GM12878 (cell line): ENCODE measurements around the gene RAPSN. TPM values are rescaled to one million over a fixed set of nuclear protein-coding genes. Genes with fewer than 3 reads are reported as not detected.

Source experiments
- ATAC-seq: fragments of 200-7000 bp; cut with Tn5 transposase; 3 replicates; pipeline ENCODE4 v1.9.1; 2020; ENCODE audit warnings: mild to moderate bottlenecking, moderate library complexity
- BruUV-seq: library from RNA; stranded (reverse); fragments of 400-500 nt; replicated peaks from 2 replicates; lab custom pipeline; 2021; lab: Mats Ljungman, UMichigan
- CTCF ChIA-PET: fragments of 300-600 bp; sonication (Branson Sonifier 250); formaldehyde crosslinking; extraction: SDS; loops from one replicate; lab custom pipeline; 2021; ENCODE audit warnings: inconsistent platforms; lab: Yijun Ruan, JAX
- POLR2A ChIA-PET: fragments of 350-600 bp; formaldehyde crosslinking; extraction: SDS; loops from one replicate; lab custom pipeline; 2021; ENCODE audit warnings: inconsistent platforms; lab: Charles Lee
- RAD21 ChIA-PET: fragments of 300-600 bp; sonication (Branson Sonifier 250); formaldehyde crosslinking; loops from one replicate; lab custom pipeline; 2023; ENCODE audit warnings: antibody characterized with exemption; ENCODE audit not compliant: unreplicated experiment; lab: Charles Lee
- SMC1A ChIA-PET: fragments of 300-600 bp; sonication (Branson Sonifier 250); formaldehyde crosslinking; loops from one replicate; lab custom pipeline; 2023; ENCODE audit not compliant: unreplicated experiment, uncharacterized antibody; lab: Charles Lee
- DNase-seq: peaks from one replicate; pipeline ENCODE4 v3.0.0-alpha.2; 2011; ENCODE audit warnings: low read depth, low spot score
- FAIRE-seq: peaks from 3 replicates; lab custom pipeline; 2011; peaks lifted over from hg19 to GRCh38; lab: Jason Lieb, UNC
- H2AFZ ChIP-seq: 2 replicates; pipeline ENCODE4 v1.6.0; 2011; ENCODE audit warnings: low read depth, low read length, control low read depth; ENCODE audit not compliant: control insufficient read depth
- H3K27ac ChIP-seq: 2 replicates; pipeline ENCODE4 v1.5.1; 2011; ENCODE audit warnings: control low read depth; ENCODE audit not compliant: control insufficient read depth, insufficient read depth
- H3K27me3 ChIP-seq, 2 experiments: replicated peaks in 1 of 2; 2 replicates each; pipeline versions ENCODE4 v1.6.0 to v1.6.1; 2011; ENCODE audit warnings: low read length in 1 of 2; ENCODE audit not compliant: control insufficient read depth in 2 of 2, insufficient read depth in 2 of 2
- H3K36me3 ChIP-seq, 2 experiments: 2 replicates each; pipeline ENCODE4 v1.5.1; 2011; ENCODE audit warnings: low read length in 1 of 2; ENCODE audit not compliant: control insufficient read depth in 2 of 2, insufficient read depth in 2 of 2
- H3K4me1 ChIP-seq: 2 replicates; pipeline ENCODE4 v1.6.1; 2011; ENCODE audit warnings: mild to moderate bottlenecking, low read length, moderate library complexity, mixed read lengths; ENCODE audit not compliant: control insufficient read depth, insufficient read depth
- H3K4me2 ChIP-seq: 2 replicates; pipeline ENCODE4 v1.6.0; 2011; ENCODE audit warnings: control low read depth; ENCODE audit not compliant: control insufficient read depth, insufficient read depth
- H3K4me3 ChIP-seq: fragments of 200-600 bp; sonication (generic); 2 replicates; pipeline ENCODE4 v1.5.1; 2016
- H3K79me2 ChIP-seq: 2 replicates; pipeline ENCODE4 v1.6.0; 2011; ENCODE audit warnings: low read length; ENCODE audit not compliant: control insufficient read depth, insufficient read depth
- H3K9ac ChIP-seq: 2 replicates; pipeline ENCODE4 v1.8.0; 2011; ENCODE audit warnings: low read length, control low read depth, mixed read lengths; ENCODE audit not compliant: control insufficient read depth, insufficient read depth
- H3K9me3 ChIP-seq: replicated peaks from 3 replicates; pipeline ENCODE4 v1.5.1; 2011; ENCODE audit warnings: mild to moderate bottlenecking, low read length; ENCODE audit not compliant: control insufficient read depth, insufficient read depth
- H4K20me1 ChIP-seq: 2 replicates; pipeline ENCODE4 v1.6.0; 2011; ENCODE audit not compliant: control insufficient read depth, insufficient read depth
- ATF7 ChIP-seq: fragments of 450-650 bp; IDR thresholded peaks from 2 replicates; pipeline ENCODE4 v1.6.1; 2016; ENCODE audit warnings: low read depth, mild to moderate bottlenecking
- BHLHE40 ChIP-seq, 2 experiments: fragments of 450-650 bp in 1 of 2; IDR thresholded peaks; 2 replicates each; pipeline ENCODE4 v1.6.1; 2011 to 2017; ENCODE audit warnings: low read depth in 2 of 2, borderline replicate concordance in 1 of 2, improper control_type of control experiment in 1 of 2, low read length in 1 of 2, mild to moderate bottlenecking in 1 of 2
- MYC ChIP-seq: IDR thresholded peaks from 2 replicates; pipeline ENCODE4 v1.6.1; 2011; ENCODE audit warnings: mild to moderate bottlenecking, low read length, moderate library complexity, inconsistent platforms; ENCODE audit not compliant: insufficient read depth, insufficient replicate concordance, insufficient read length, severe bottlenecking
- PAX5 ChIP-seq: IDR thresholded peaks from 2 replicates; pipeline ENCODE4 v1.6.1; 2011; ENCODE audit warnings: low read depth, low read length, borderline replicate concordance
- PRDM15 ChIP-seq: fragments of 450-650 bp; formaldehyde crosslinking; IDR thresholded peaks from 2 replicates; pipeline ENCODE4 v1.4.0; 2020; ENCODE audit warnings: mild to moderate bottlenecking, moderate library complexity
- YY1 ChIP-seq: IDR thresholded peaks from 2 replicates; pipeline ENCODE4 v1.6.1; 2011; ENCODE audit warnings: low read depth, mild to moderate bottlenecking, low read length
- ZZZ3 ChIP-seq: IDR thresholded peaks from 2 replicates; pipeline ENCODE4 v1.6.1; 2011; ENCODE audit warnings: low read depth; ENCODE audit not compliant: control insufficient read depth, insufficient read length
- WGBS: methylation state at CpG from one replicate; pipeline ENCODE4 v1.1.6; 2016; ENCODE audit warnings: low lambda C conversion rate; ENCODE audit not compliant: insufficient replicate concordance, insufficient coverage; ENCODE audit errors: missing lambda C conversion rate; 5-methylcytosine and 5-hydroxymethylcytosine counted together
- in situ Hi-C: fragments of 300-500 bp; cut with MboI; formaldehyde crosslinking; loops from 9 replicates; pipeline ENCODE4 v1.14.3; 2018; ENCODE audit warnings: mixed read lengths
- intact Hi-C: fragments of 100-400 bp; cut with micrococcal nuclease; formaldehyde crosslinking; loops from one replicate; pipeline ENCODE4 v1.14.2; 2022; ENCODE audit not compliant: unreplicated experiment
- polyA plus RNA-seq, 11 experiments: library from polyadenylated mRNA; depleted of rRNA in 4 of 11; unstranded in 6 of 11; stranded (reverse) in 5 of 11; fragments of >200 nt; fragmentation: Nextera tagmentation in 4 of 11; fragmentation: Illumina TruSeq in 1 of 11; extraction: Ambion mirVana in 4 of 11; extraction: Trizol in 1 of 11; gene quantifications; 1 replicate in 1 of 11; 2 replicates in 10 of 11; pipeline versions ENCODE4 v1.2.1 to v1.2.3, GENCODE V29; 2011 to 2016; ENCODE audit warnings: inconsistent platforms in 2 of 11, missing spikeins in 2 of 11, low read depth in 1 of 11
- total RNA-seq, 4 experiments: library from RNA; depleted of rRNA in 3 of 4; stranded (reverse); fragments of >200 nt in 3 of 4; fragmentation: Illumina TruSeq in 1 of 4; extraction: Trizol in 1 of 4; gene quantifications; 2 replicates each; pipeline versions ENCODE4 v1.2.1 to v1.2.3, GENCODE V29; 2013 to 2021

Gene RAPSN
- total and polyA plus RNA-seq, 10 of the 15 experiments (the other 5 are each of a cell fraction or from before 2014, with no cell fraction given): 0.08 to 0.23 (median 0.14) TPM; not detected in 6

GRCh38 chr11:47445840-47446239, 3.1 kb downstream of the RAPSN start:
- H3K4me3 ChIP-seq: no peak overlapping the region
- H3K4me1 ChIP-seq: no peaks in the 10 kb centered on the region
- H4K20me1 ChIP-seq: no peaks in the 10 kb centered on the region
- TF ChIP-seq MYC: no peak
- TF ChIP-seq BHLHE40 (IDR thresholded peaks at IDR 0.05; ENCODE audit: borderline replicate concordance in 1 of 2, low read depth in 2 of 2, low read length in 1 of 2): no peak
- no peak for TF ChIP-seq PAX5
- TF ChIP-seq ATF7: no peak
- no peak for TF ChIP-seq PRDM15
- TF ChIP-seq YY1: no peak
- TF ChIP-seq ZZZ3: no peak
- no TSS peak for BruUV-seq
- DNase-seq: no peak
- no peak overlapping the region for H3K4me2 ChIP-seq
- H3K27ac ChIP-seq: no peak overlapping the region
- ATAC-seq: no peak
- no peak overlapping the region for H2AFZ ChIP-seq
- ChIA-PET POLR2A (interaction anchor here (0.7 kb wide), 1 partner anchor 17 kb away, joined by 3 read pairs; no protein-coding TSS in a partner anchor), SMC1A (interaction anchor here (0.6 to 1.1 kb wide), 5 partner anchors 19 to 499 kb away, joined by 3 to 4 read pairs (median 3); no protein-coding TSS in a partner anchor), RAD21 (no interaction called here), CTCF (interaction anchor here (1.2 kb wide), 1 partner anchor 11 kb away, joined by 3 read pairs; no protein-coding TSS in a partner anchor)
- FAIRE-seq: no peak
- in situ Hi-C loops: no loop called here
- intact Hi-C loops: no loop called here
- H3K9me3 ChIP-seq: no peaks in the 10 kb centered on the region
- no peaks in the 10 kb centered on the region for H3K79me2 ChIP-seq
- H3K9ac ChIP-seq: no peak overlapping the region
- H3K27me3 ChIP-seq: no peaks in the 10 kb centered on the region
- H3K36me3 ChIP-seq: no peaks in the 10 kb centered on the region
- 88% methylated on average over 4 of the region's 4 CpGs for WGBS
